GM12878 (cell line): Measurements from ENCODE around the gene GPC6. TPM values are rescaled to one million over a fixed set of nuclear protein-coding genes. Genes with fewer than 3 reads are reported as not detected.

Experiments used
- FOXK2 ChIP-seq: fragments of 450-650 bp; IDR thresholded peaks from 2 replicates; pipeline ENCODE4 v1.6.1; 2017; ENCODE audit warnings: mild to moderate bottlenecking, moderate library complexity
- NFIC ChIP-seq: IDR thresholded peaks from 2 replicates; pipeline ENCODE4 v1.6.1; 2012; ENCODE audit warnings: low read depth, mild to moderate bottlenecking, inconsistent platforms, low read length, moderate library complexity
- SIX5 ChIP-seq: IDR thresholded peaks from 2 replicates; pipeline ENCODE4 v1.6.1; 2011; ENCODE audit warnings: mild to moderate bottlenecking, low read depth, low read length, moderate library complexity; ENCODE audit not compliant: severe bottlenecking
- SUZ12 ChIP-seq: fragments of 200-600 bp; sonication (generic); IDR thresholded peaks from one replicate; pipeline ENCODE4 v1.6.1; 2018; ENCODE audit warnings: antibody characterized with exemption, mild to moderate bottlenecking; ENCODE audit not compliant: unreplicated experiment
- polyA plus RNA-seq, 11 experiments: library from polyadenylated mRNA; depleted of rRNA in 4 of 11; unstranded in 6 of 11; stranded (reverse) in 5 of 11; fragments of >200 nt; fragmentation: Nextera tagmentation in 4 of 11; fragmentation: Illumina TruSeq in 1 of 11; extraction: Ambion mirVana in 4 of 11; extraction: Trizol in 1 of 11; gene quantifications; 1 replicate in 1 of 11; 2 replicates in 10 of 11; pipeline versions ENCODE4 v1.2.1 to v1.2.3, GENCODE V29; 2011 to 2016; ENCODE audit warnings: inconsistent platforms in 2 of 11, missing spikeins in 2 of 11, low read depth in 1 of 11
- total RNA-seq, 4 experiments: library from RNA; depleted of rRNA in 3 of 4; stranded (reverse); fragments of >200 nt in 3 of 4; fragmentation: Illumina TruSeq in 1 of 4; extraction: Trizol in 1 of 4; gene quantifications; 2 replicates each; pipeline versions ENCODE4 v1.2.1 to v1.2.3, GENCODE V29; 2013 to 2021
- TF ChIP-seq, protein P1 (sequence below): fragments of 150-350 bp; IDR thresholded peaks from 2 replicates; pipeline ENCODE4 v1.6.1; 2016; ENCODE audit warnings: low read depth, low read length
- TF ChIP-seq, protein P2 (sequence below): fragments of 450-650 bp; formaldehyde crosslinking; IDR thresholded peaks from 2 replicates; pipeline ENCODE4 v1.4.0; 2020; ENCODE audit warnings: mild to moderate bottlenecking, moderate library complexity
- TF ChIP-seq, protein P3 (sequence below): fragments of 450-650 bp; conservative IDR thresholded peaks from 2 replicates; pipeline ENCODE4 v1.6.1; 2017; ENCODE audit warnings: mild to moderate bottlenecking, moderate library complexity

GPC6 gene
- total and polyA plus RNA-seq, 10 of the 15 experiments (the other 5 are each of a cell fraction or from before 2014, with no cell fraction given): 0.03 to 0.04 (median 0.03) TPM; not detected in 7

DNA sequence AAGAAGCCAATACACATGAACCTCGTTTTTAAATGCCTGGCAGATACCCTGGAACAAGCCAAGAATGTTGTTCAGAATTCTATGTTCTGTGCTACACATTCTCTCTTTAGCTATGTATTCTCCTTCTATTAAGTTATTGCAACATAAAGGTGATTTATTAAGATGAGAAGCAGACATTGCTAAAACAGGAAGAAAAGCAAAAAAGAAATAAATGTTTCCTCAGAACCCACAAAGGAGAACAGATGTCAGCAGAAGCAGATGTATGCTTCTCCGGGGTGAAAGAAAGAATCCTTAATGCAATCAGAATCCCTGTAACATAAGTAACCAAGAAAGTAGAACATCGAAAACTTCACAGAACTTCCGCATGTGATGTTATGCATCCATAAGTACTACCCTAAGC, 950.0 kb downstream of the GPC6 start (continued):
- TF ChIP-seq, protein P1, sequence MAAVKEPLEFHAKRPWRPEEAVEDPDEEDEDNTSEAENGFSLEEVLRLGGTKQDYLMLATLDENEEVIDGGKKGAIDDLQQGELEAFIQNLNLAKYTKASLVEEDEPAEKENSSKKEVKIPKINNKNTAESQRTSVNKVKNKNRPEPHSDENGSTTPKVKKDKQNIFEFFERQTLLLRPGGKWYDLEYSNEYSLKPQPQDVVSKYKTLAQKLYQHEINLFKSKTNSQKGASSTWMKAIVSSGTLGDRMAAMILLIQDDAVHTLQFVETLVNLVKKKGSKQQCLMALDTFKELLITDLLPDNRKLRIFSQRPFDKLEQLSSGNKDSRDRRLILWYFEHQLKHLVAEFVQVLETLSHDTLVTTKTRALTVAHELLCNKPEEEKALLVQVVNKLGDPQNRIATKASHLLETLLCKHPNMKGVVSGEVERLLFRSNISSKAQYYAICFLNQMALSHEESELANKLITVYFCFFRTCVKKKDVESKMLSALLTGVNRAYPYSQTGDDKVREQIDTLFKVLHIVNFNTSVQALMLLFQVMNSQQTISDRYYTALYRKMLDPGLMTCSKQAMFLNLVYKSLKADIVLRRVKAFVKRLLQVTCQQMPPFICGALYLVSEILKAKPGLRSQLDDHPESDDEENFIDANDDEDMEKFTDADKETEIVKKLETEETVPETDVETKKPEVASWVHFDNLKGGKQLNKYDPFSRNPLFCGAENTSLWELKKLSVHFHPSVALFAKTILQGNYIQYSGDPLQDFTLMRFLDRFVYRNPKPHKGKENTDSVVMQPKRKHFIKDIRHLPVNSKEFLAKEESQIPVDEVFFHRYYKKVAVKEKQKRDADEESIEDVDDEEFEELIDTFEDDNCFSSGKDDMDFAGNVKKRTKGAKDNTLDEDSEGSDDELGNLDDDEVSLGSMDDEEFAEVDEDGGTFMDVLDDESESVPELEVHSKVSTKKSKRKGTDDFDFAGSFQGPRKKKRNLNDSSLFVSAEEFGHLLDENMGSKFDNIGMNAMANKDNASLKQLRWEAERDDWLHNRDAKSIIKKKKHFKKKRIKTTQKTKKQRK: no peak
- TF ChIP-seq, protein P2, sequence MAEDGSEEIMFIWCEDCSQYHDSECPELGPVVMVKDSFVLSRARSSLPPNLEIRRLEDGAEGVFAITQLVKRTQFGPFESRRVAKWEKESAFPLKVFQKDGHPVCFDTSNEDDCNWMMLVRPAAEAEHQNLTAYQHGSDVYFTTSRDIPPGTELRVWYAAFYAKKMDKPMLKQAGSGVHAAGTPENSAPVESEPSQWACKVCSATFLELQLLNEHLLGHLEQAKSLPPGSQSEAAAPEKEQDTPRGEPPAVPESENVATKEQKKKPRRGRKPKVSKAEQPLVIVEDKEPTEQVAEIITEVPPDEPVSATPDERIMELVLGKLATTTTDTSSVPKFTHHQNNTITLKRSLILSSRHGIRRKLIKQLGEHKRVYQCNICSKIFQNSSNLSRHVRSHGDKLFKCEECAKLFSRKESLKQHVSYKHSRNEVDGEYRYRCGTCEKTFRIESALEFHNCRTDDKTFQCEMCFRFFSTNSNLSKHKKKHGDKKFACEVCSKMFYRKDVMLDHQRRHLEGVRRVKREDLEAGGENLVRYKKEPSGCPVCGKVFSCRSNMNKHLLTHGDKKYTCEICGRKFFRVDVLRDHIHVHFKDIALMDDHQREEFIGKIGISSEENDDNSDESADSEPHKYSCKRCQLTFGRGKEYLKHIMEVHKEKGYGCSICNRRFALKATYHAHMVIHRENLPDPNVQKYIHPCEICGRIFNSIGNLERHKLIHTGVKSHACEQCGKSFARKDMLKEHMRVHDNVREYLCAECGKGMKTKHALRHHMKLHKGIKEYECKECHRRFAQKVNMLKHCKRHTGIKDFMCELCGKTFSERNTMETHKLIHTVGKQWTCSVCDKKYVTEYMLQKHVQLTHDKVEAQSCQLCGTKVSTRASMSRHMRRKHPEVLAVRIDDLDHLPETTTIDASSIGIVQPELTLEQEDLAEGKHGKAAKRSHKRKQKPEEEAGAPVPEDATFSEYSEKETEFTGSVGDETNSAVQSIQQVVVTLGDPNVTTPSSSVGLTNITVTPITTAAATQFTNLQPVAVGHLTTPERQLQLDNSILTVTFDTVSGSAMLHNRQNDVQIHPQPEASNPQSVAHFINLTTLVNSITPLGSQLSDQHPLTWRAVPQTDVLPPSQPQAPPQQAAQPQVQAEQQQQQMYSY: no peak
- TF ChIP-seq, protein P3, sequence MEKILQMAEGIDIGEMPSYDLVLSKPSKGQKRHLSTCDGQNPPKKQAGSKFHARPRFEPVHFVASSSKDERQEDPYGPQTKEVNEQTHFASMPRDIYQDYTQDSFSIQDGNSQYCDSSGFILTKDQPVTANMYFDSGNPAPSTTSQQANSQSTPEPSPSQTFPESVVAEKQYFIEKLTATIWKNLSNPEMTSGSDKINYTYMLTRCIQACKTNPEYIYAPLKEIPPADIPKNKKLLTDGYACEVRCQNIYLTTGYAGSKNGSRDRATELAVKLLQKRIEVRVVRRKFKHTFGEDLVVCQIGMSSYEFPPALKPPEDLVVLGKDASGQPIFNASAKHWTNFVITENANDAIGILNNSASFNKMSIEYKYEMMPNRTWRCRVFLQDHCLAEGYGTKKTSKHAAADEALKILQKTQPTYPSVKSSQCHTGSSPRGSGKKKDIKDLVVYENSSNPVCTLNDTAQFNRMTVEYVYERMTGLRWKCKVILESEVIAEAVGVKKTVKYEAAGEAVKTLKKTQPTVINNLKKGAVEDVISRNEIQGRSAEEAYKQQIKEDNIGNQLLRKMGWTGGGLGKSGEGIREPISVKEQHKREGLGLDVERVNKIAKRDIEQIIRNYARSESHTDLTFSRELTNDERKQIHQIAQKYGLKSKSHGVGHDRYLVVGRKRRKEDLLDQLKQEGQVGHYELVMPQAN: no peak
- TF ChIP-seq NFIC: no peak
- TF ChIP-seq FOXK2: no peak
- TF ChIP-seq SIX5: no peak
- TF ChIP-seq SUZ12: no peak
